ENCODE results near the gene KRTAP3-3.

Gene KRTAP3-3

DNA sequence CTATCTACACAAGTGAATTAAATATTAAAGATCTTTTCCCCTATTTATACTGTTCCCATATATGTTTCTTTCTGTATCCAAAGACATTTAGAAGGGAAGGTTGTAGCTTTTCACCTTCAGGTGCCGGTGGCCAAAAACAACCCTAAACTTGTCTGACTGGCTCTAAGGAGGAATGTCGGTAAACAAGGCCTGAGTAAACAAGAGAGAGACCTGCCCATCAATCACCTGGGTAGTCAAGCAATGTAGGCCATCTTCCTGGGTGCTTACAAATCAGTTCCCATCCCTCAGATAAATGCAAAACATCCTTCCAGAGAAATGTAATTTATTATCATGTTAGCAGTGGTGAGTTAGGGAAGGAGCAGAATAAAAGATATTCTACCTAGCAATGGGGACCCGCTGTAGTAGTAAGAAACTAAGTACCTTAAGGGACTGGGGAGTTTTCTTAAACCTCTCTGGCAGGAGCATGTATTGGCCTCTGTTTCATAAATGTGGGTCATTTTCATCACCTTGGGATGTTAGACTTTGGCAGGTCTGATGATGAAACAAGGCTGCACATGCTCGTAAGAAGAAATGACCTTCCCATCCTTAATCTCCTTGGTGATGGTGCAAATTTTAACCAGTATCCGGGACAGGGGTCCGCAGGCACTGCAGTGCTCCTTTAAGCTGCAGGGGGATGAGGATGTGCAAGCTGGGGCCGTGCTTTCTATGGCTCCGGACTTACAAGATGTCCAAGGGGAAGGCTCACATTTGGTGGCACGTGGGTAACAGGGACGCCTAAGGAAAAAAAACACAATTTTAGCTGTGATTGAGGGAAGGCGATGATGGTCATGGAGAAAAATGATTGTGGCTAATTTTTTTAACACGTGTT is 35.6 kb downstream of the KRTAP3-3 start:
- DNase-seq (ENCODE audit: low spot score): no peak

DNA sequence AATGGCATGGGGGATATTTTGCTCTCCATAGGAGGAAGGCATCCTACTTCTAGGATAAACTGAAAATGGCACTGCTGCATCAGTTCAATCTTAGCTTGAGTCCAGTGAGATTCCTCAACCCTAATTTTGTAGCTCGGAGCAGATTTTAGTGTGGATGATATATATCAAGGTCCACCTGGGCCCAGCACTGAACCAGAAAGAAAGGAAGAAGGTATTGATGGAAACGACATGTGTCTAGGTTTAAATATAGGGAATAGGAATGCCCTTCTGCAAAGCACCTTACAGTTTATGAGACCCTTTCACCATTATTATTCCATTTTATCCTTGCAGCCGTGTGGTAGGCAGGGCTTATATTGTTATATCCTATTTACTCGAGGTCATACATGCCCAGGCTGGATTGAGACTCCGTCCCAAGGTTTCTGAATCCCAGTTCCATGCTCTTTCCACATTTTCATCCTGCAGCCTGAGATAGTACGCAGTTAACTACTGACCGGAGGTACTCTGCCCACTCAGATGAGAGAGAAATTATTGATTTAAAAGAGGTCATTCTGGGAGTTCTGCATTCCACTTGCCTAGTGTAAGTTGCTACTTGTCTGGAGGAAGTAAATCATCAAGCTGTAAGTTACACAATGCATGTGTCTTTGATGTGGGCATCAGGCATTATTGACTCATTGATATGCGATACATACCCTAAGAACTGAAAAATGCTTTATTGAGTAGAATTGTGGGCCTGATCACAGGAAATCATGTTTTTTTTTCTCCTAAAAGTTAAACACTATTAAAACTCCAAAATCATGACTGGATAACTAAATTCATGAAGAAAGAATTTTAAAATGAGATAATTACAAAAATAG is 37.3 kb downstream of the KRTAP3-3 start:
- DNase-seq (ENCODE audit: low spot score): peak; percentile 80

DNA sequence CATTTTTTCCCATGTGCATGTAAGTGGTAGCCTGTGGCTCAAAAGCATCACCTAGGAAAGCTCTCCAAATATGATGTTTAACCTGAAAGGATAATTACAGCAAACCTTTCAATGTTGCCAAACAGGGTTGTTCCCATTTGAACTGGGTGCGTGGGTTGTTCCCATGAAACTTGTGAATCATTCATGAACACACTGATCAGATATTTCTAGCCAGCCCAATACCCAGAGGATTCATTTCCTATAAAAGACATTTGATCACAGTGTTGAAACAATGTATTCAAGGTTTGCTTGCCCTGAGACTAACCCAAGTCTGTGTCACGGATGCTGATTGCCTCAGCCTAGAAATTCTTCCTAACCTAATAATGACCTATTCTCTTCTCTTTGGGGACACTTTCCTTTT is 40.1 kb downstream of the KRTAP3-3 start:
- peak; percentile 36 for DNase-seq (ENCODE audit: low spot score)

DNA sequence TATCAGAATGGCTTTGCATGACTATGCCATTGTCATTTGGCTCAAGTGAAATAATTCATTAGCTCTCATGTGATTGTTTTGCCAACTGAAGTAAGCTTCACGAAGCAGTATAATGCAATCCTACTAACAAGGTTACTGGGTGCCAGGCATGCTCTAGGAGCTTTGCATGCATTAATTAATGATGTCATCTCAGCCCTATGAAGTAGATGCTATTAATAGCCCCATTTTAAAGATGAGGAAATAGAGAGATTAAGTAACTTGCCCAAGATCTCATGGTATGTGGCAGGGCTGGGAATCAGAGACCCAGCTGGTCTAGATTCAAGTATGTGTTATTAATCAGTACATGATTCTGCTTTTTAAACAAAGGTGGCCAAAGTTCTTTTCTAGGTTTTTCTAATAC is 41.3 kb downstream of the KRTAP3-3 start:
- DNase-seq (ENCODE audit: low spot score): no peak

DNA sequence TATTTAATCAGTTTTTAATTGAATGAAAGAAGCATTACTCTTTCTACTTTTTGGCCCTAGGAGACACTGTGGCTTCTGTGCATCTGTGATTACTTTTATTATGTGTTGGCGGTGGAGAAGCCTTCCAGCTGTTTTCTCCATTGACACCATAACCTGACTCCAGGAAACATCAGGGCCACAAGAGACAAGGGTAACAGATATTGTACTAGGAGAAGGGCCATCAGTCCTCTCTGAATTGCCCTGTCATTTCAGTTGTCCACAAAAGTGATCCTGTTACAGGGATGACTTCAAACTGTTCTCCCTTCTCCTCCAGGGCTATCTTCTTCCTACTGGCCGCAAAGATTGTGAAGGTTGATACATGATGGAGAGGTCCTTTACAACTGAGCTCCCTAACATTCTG is 41.8 kb downstream of the KRTAP3-3 start:
- DNase-seq (ENCODE audit: low spot score): no peak

DNA sequence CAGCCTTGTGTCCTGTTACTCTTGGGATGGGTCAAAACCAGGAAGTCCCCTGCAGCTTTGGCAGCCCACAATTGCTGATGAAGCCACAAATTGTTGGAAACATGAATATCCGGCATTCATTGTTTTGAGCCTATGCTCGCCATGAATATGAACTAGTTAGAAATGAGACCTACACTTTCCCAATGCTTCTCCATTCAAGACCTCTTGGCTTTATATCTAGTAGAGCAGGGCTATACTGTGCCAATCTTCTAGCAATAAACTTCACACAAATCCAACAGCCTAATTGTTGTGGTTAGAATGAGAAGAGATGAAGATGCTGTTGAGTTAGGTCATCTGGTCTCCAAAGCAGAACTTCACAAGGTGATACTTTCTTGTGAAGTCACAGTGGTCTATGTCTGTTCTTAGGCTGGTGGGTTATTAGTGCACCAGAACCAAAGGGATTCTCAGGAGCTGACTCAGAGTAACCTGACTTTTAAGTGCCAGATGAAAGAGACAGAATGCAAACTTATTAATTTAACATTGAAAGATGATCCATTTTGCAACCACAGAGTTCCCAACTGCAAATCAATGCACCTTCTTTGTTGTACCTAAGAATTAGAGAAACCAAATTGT is 42.8 kb downstream of the KRTAP3-3 start:
- DNase-seq (ENCODE audit: low spot score): no peak

DNA sequence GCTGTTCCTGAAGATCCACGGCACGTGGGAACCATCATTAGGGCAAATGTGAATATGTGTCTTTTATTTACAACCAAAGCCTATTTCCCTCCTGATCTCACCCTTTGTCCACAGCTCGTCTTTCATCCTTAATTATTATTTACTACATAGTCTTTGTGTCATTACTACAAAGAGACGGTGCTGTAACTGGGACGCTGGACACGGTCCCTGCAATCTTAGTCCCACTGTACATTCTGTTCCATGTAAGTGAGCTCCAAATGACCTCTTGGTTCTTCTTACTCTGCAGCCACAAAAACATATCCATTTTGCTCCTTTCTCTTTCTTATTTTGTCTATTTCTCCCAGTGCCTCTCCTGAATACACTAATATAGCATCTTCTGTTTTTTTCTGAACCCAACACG is 43.8 kb downstream of the KRTAP3-3 start:
- no peak for DNase-seq (ENCODE audit: low spot score)

DNA sequence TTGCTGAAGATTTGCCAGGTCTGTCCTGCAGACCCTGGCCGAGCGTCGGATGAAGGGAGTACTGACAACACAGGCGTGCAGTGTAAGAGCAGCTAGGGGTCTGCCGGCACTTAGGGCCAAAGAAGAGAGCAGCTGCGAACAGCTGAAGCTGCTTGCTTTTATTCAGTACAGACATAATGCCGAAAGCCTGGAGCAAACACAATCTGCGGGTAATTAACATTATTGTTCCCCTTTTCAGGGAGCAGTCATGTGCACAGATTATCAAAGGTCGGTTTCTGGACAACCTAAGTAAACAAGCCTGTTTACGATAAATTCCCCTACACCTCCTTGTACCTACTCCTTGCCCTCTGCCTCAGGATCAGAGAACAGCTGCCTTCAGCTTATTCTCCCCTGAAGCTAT is 44.5 kb downstream of the KRTAP3-3 start:
- no peak for DNase-seq (ENCODE audit: low spot score)

DNA sequence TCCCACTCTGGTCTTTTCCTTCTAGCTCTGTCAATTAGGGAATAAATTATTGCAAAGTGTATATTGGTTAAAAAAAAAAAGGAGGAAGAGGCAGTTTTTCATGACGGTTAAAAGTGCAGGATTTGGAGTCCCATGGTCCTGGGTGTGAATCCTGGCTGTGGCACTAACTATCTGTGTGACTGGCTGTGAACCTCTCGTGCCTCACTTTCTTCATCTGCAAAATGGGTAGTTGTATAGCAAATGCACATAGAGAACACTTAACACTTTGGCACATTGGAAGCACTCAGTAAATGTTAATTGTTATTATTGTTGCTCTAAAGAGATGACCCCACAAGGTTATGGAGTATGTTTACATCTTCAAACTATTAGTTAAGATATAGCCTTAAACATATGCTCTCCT is 46.0 kb downstream of the KRTAP3-3 start:
- no peak for DNase-seq (ENCODE audit: low spot score)

DNA sequence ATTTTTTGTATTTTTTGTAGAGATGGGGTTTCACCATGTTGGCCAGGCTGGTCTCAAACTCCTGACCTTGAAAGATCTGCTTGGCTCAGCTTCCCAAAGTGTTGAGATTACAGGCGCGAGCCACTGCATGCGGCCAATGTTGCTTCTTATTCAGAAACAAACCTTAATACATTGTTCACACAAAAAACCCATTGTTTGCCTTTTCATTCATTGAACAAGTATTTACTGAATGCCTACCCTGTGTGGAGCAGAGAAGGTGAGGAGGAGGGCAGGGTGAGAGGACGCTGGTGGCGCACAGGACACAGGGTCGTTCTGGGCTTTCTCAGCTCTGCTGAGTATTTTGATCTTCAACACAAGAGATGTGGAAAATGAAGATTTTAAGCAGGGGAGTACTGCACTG is 48.5 kb downstream of the KRTAP3-3 start:
- DNase-seq (ENCODE audit: low spot score): peak; percentile 61

DNA sequence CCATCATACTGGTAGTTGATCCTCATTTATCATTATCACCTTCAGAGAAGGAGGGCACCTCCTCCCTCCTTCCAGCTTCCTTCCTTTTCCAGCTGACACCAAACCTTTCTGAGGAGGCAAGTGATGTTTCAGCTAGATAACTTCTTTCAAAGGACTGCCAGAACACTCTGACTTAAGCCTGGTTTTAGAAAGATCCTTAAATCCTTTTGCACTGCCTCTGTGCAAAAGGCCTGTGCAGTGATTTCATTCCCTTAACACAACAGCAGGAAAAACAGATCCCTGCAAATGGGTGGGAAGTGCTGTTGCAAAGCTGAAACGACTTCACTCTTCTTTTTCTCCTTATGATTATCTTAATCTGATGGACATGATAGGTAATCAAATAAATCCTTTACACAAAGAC is 49.4 kb downstream of the KRTAP3-3 start:
- no peak for DNase-seq (ENCODE audit: low spot score)

Measured in COLO829 (cell line).